OCI-LY1 (cell line): ENCODE measurements around the gene ZBTB24.

ENCODE experiments used
- H2AFZ ChIP-seq: fragments of 200-600 bp; sonication (generic), shearing (Covaris generic); 2 replicates; pipeline ENCODE4 v1.6.0; 2014; ENCODE audit warnings: antibody characterized with exemption, mild to moderate bottlenecking, low read length
- H3F3A ChIP-seq: fragments of 200-600 bp; sonication (generic), shearing (Covaris generic); 2 replicates; pipeline ENCODE4 v1.6.0; 2014; ENCODE audit warnings: mild to moderate bottlenecking, antibody characterized with exemption, low read length, moderate library complexity; ENCODE audit not compliant: insufficient read depth
- H3K27ac ChIP-seq: fragments of 200-600 bp; sonication (generic); 2 replicates; pipeline ENCODE4 v1.5.1; 2014; ENCODE audit warnings: low read length, mixed run types, mild to moderate bottlenecking, low read depth; ENCODE audit not compliant: poor library complexity, severe bottlenecking
- H3K27me3 ChIP-seq: fragments of 200-600 bp; sonication (generic); 2 replicates; pipeline ENCODE4 v1.6.0; 2014; ENCODE audit warnings: antibody characterized with exemption, mild to moderate bottlenecking, low read length, moderate library complexity; ENCODE audit not compliant: insufficient read depth
- H3K36me3 ChIP-seq: fragments of 200-600 bp; sonication (generic); 2 replicates; pipeline ENCODE4 v1.6.1; 2014; ENCODE audit warnings: mild to moderate bottlenecking, antibody characterized with exemption, low read length, moderate library complexity, mixed read lengths; ENCODE audit not compliant: insufficient read depth
- H3K4me1 ChIP-seq: fragments of 200-600 bp; sonication (generic); 2 replicates; pipeline ENCODE4 v1.5.1; 2014; ENCODE audit warnings: mild to moderate bottlenecking, low read length, moderate library complexity; ENCODE audit not compliant: insufficient read depth, severe bottlenecking
- H3K4me2 ChIP-seq: fragments of 200-600 bp; sonication (generic), shearing (Covaris generic); 2 replicates; pipeline ENCODE4 v1.6.1; 2014; ENCODE audit warnings: low read length
- H3K4me3 ChIP-seq: fragments of 200-600 bp; sonication (generic); 2 replicates; pipeline ENCODE4 v1.5.1; 2014; ENCODE audit warnings: low read length, low read depth, mild to moderate bottlenecking, mixed read lengths; ENCODE audit not compliant: poor library complexity, severe bottlenecking
- H3K79me2 ChIP-seq: fragments of 200-600 bp; shearing (Covaris generic); 2 replicates; pipeline ENCODE4 v1.6.1; 2016; ENCODE audit warnings: mixed run types, low read length, mixed read lengths; ENCODE audit not compliant: insufficient read depth
- H3K9ac ChIP-seq: fragments of 200-600 bp; sonication (generic), shearing (Covaris generic); 2 replicates; pipeline ENCODE4 v1.6.1; 2014; ENCODE audit warnings: mild to moderate bottlenecking, low read length, mixed read lengths
- H3K9me2 ChIP-seq: fragments of 200-600 bp; sonication (generic), shearing (Covaris generic); 2 replicates; pipeline ENCODE4 v1.6.1; 2014; ENCODE audit warnings: low read depth, mild to moderate bottlenecking, low read length, mixed read lengths
- H3K9me3 ChIP-seq: fragments of 200-600 bp; shearing (Covaris generic); 2 replicates; pipeline ENCODE4 v1.6.1; 2014; ENCODE audit warnings: low read length, mixed read lengths
- H4K20me1 ChIP-seq: fragments of 200-600 bp; sonication (generic), shearing (Covaris generic); 2 replicates; pipeline ENCODE4 v1.6.0; 2016; ENCODE audit warnings: mild to moderate bottlenecking, low read length; ENCODE audit not compliant: insufficient read depth
- EZH2 ChIP-seq: fragments of 200-600 bp; sonication (generic), shearing (Covaris generic); IDR thresholded peaks from 2 replicates; pipeline ENCODE4 v1.8.0; 2017; ENCODE audit warnings: borderline replicate concordance, mixed run types, mild to moderate bottlenecking, antibody characterized with exemption, low read length, moderate library complexity, mixed read lengths
- TF ChIP-seq, protein P1 (sequence below): fragments of 200-600 bp; sonication (generic), shearing (Covaris generic); IDR thresholded peaks from 2 replicates; pipeline ENCODE4 v1.5.1; 2017; ENCODE audit warnings: mild to moderate bottlenecking, antibody characterized with exemption, low read length, moderate library complexity, mixed read lengths

ZBTB24 gene

DNA sequence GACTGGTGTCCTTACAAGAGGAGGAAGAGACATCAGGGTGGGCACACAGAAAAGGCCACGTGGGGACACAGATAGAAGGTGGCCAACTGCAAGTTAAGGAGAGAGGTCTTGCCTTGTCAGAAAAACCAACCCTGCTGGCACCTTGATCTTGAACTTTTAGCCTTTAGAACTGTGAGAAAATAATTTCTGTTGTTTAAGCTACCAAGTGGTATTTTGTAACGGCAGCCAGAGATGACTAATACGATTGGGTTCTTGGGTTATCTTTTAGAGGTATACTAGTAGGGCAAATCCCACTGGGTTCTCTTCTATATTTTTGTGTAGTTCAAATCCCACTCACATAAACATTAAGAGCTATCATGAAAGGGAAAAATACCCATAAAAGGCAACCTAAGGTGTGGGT lies 31.9 kb upstream of the ZBTB24 start:
- no peak for TF ChIP-seq EZH2
- TF ChIP-seq, protein P1, sequence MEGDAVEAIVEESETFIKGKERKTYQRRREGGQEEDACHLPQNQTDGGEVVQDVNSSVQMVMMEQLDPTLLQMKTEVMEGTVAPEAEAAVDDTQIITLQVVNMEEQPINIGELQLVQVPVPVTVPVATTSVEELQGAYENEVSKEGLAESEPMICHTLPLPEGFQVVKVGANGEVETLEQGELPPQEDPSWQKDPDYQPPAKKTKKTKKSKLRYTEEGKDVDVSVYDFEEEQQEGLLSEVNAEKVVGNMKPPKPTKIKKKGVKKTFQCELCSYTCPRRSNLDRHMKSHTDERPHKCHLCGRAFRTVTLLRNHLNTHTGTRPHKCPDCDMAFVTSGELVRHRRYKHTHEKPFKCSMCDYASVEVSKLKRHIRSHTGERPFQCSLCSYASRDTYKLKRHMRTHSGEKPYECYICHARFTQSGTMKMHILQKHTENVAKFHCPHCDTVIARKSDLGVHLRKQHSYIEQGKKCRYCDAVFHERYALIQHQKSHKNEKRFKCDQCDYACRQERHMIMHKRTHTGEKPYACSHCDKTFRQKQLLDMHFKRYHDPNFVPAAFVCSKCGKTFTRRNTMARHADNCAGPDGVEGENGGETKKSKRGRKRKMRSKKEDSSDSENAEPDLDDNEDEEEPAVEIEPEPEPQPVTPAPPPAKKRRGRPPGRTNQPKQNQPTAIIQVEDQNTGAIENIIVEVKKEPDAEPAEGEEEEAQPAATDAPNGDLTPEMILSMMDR: no peak
- no peak overlapping the region for H2AFZ ChIP-seq

DNA sequence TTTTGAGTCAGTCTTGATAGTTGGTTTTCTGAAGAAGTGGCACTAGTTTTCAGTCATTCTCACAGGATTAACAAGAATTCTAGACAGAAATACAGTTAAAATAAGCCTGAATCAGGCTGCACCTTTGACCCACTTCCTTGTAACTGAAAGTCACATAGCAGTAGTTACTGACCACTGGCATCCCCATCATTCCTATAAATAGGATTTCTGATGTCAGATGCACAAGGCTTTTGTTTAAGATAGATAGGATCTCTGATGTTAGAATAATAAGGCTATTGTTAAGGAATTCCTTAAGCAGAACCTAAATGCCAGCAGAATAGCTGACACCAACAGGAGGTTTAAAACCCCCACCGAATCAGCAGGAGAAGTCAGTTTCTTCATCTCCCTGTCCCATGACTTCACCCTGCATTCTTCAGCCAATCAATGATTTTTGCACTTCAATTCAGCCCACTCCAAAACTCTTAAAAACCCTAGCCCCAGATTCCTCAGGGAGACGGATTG lies 30.6 kb upstream of the ZBTB24 start:
- Histone ChIP-seq H3K36me3 (no peaks in the 10 kb centered on the region; the same call in 1 of the 2 replicates), H3K4me2 (no peak overlapping the region), H3F3A (no peaks in the 10 kb centered on the region), H3K9ac (no peak overlapping the region), H3K27me3 (peaks cover 3% of the 10 kb centered on the region; the same call in 1 of the 2 replicates), H3K79me2 (no peaks in the 10 kb centered on the region), H3K9me3 (no peaks in the 10 kb centered on the region), H2AFZ (no peak overlapping the region), H4K20me1 (no peaks in the 10 kb centered on the region), H3K9me2 (no peaks in the 10 kb centered on the region), H3K4me1 (no peaks in the 10 kb centered on the region), H3K27ac (no peak overlapping the region), H3K4me3 (no peak overlapping the region)
- TF ChIP-seq, protein P1: no peak
- TF ChIP-seq EZH2: no peak

More for the DNA sequence above, 31.9 kb upstream of the ZBTB24 start:
- Histone ChIP-seq H3K79me2 (no peaks in the 10 kb centered on the region), H3K27me3 (peaks cover 3% of the 10 kb centered on the region; the same call in 1 of the 2 replicates), H3K9me3 (no peaks in the 10 kb centered on the region), H3K9me2 (no peaks in the 10 kb centered on the region), H3F3A (no peaks in the 10 kb centered on the region), H3K4me3 (no peak overlapping the region), H3K9ac (no peak overlapping the region), H3K4me2 (no peak overlapping the region), H4K20me1 (no peaks in the 10 kb centered on the region), H3K4me1 (no peaks in the 10 kb centered on the region), H3K27ac (no peak overlapping the region), H3K36me3 (no peaks in the 10 kb centered on the region; the same call in 1 of the 2 replicates)

DNA sequence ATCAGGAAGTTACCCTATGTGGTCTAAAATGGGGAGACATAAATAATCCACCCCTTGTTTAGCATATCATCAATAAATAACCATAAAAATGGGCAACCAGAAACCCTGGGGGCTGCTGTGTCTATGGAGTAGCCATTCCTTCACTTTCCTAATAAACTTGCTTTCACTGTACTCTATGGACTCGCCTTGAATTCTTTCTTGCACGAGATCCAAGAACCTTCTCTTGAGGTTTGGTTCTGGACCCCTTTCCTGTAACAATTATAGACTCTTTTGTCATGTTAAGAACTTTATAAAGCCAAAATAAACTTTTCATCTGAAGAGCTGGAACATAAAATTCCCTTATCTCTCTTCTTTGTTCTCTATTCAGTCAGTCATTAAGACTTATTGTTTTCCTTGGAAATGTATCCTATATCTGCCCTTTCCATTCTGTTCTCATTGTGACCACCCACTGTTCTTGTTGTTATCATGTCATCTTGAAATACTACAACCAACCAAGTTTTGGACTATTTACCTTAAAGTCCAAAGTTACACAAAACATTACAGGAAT lies 29.3 kb upstream of the ZBTB24 start:
- H3K79me2 ChIP-seq: no peaks in the 10 kb centered on the region
- no peaks in the 10 kb centered on the region for H3K9me3 ChIP-seq
- no peaks in the 10 kb centered on the region for H3K4me1 ChIP-seq
- no peaks in the 10 kb centered on the region; the same call in 1 of the 2 replicates for H3K36me3 ChIP-seq
- H3K4me3 ChIP-seq: no peak overlapping the region
- no peak overlapping the region for H3K27ac ChIP-seq
- H3K9me2 ChIP-seq: no peaks in the 10 kb centered on the region
- H4K20me1 ChIP-seq: no peaks in the 10 kb centered on the region
- H3K4me2 ChIP-seq: no peak overlapping the region
- H3F3A ChIP-seq: no peaks in the 10 kb centered on the region
- TF ChIP-seq, protein P1: no peak
- no peak for TF ChIP-seq EZH2
- no peak overlapping the region for H3K9ac ChIP-seq
- H2AFZ ChIP-seq: no peak overlapping the region
- H3K27me3 ChIP-seq: peaks cover 3% of the 10 kb centered on the region; the same call in 1 of the 2 replicates
